Activated CD8-positive, alpha-beta memory T cell treated with anti-CD3 and anti-CD28 coated beads, Interleukin-2, amount 50 U/mL, for 4 hours (primary cell): ENCODE data around the gene KCNMA1.

Source experiments
- DNase-seq: peaks from one replicate; pipeline ENCODE4 v3.0.0-alpha.2; 2020

The KCNMA1 gene

GRCh38 chr10:77313066-77313750 is 324.4 kb downstream of the KCNMA1 start:
- no peak for DNase-seq

- no peak for DNase-seq
Measured at GRCh38 chr10:77311186-77311585, 326.4 kb downstream of the KCNMA1 start.

GRCh38 chr10:77310288-77310840 is 327.2 kb downstream of the KCNMA1 start:
- no peak for DNase-seq

GRCh38 chr10:77309509-77309908 is 328.1 kb downstream of the KCNMA1 start:
- no peak for DNase-seq

GRCh38 chr10:77309092-77309491 is 328.5 kb downstream of the KCNMA1 start:
- DNase-seq = no peak

GRCh38 chr10:77308084-77308732 is 329.4 kb downstream of the KCNMA1 start:
- no peak for DNase-seq

GRCh38 chr10:77306666-77307065 is 330.9 kb downstream of the KCNMA1 start:
- DNase-seq = no peak

GRCh38 chr10:77305650-77306632 is 331.7 kb downstream of the KCNMA1 start:
- DNase-seq = no peak

- DNase-seq = no peak
Measured at GRCh38 chr10:77304192-77304591, 333.4 kb downstream of the KCNMA1 start.

GRCh38 chr10:77301305-77301730 is 336.3 kb downstream of the KCNMA1 start:
- no peak for DNase-seq

GRCh38 chr10:77300682-77301302 is 336.8 kb downstream of the KCNMA1 start:
- no peak for DNase-seq

GRCh38 chr10:77299320-77299719 is 338.3 kb downstream of the KCNMA1 start:
- no peak for DNase-seq

- DNase-seq = no peak
Measured at GRCh38 chr10:77297393-77297739, 340.2 kb downstream of the KCNMA1 start.

GRCh38 chr10:77296534-77297392 is 340.8 kb downstream of the KCNMA1 start:
- DNase-seq = no peak

- no peak for DNase-seq
Measured at GRCh38 chr10:77293773-77294172, 343.8 kb downstream of the KCNMA1 start.

- DNase-seq = no peak
Measured at GRCh38 chr10:77293347-77293746, 344.3 kb downstream of the KCNMA1 start.

- no peak for DNase-seq
Measured at GRCh38 chr10:77291596-77292505, 345.8 kb downstream of the KCNMA1 start.

GRCh38 chr10:77290528-77291155 is 347.0 kb downstream of the KCNMA1 start:
- DNase-seq = no peak

GRCh38 chr10:77289790-77290189 is 347.8 kb downstream of the KCNMA1 start:
- DNase-seq = no peak

- DNase-seq = no peak
Measured at GRCh38 chr10:77289027-77289501, 348.5 kb downstream of the KCNMA1 start.
